Natural killer cell (primary cell): ENCODE results near the gene ADAMTS4. TPM values are rescaled to one million over a fixed set of nuclear protein-coding genes. Genes with fewer than 3 reads are reported as not detected.

ENCODE experiments used
- ATAC-seq, 3 donors: fragments of 150-1000 bp in 2 of 3; fragments of 200-7000 bp in 1 of 3; cut with Tn5 transposase; 1 replicate in 1 of 3; 2 replicates in 2 of 3; pipeline ENCODE4 v1.10.0; 2021; ENCODE audit warnings: mild to moderate bottlenecking in 2 of 3, moderate library complexity in 2 of 3
- DNase-seq, 2 donors: peaks; one replicate each; pipeline versions ENCODE4 v3.0.0 to v3.0.0-alpha.2; 2013 to 2021; ENCODE audit warnings: mixed read lengths in 1 of 2
- H3K27ac ChIP-seq: one replicate; pipeline ENCODE4 v1.5.1; 2013; ENCODE audit warnings: mild to moderate bottlenecking, low read length
- H3K27me3 ChIP-seq: one replicate; pipeline ENCODE4 v1.6.1; 2013; ENCODE audit warnings: low read length; ENCODE audit not compliant: control insufficient read depth, insufficient read depth
- H3K36me3 ChIP-seq: one replicate; pipeline ENCODE4 v1.6.1; 2013; ENCODE audit warnings: low read length; ENCODE audit not compliant: control insufficient read depth, insufficient read depth
- H3K4me1 ChIP-seq: one replicate; pipeline ENCODE4 v1.6.1; 2013; ENCODE audit warnings: low read length; ENCODE audit not compliant: control insufficient read depth, insufficient read depth
- H3K4me3 ChIP-seq: one replicate; pipeline ENCODE4 v1.5.1; 2013; ENCODE audit warnings: low read length
- H3K9me3 ChIP-seq: one replicate; pipeline ENCODE4 v1.6.1; 2013; ENCODE audit warnings: low read length; ENCODE audit not compliant: control insufficient read depth, insufficient read depth
- H3K27ac Mint-ChIP-seq, 2 donors: one replicate each; pipeline ENCODE4 v1.8.0; 2022; ENCODE audit warnings: mild to moderate bottlenecking in 2 of 2, mixed read lengths in 2 of 2, moderate library complexity in 1 of 2
- H3K27me3 Mint-ChIP-seq, 2 donors: one replicate each; pipeline ENCODE4 v1.8.0; 2022; ENCODE audit warnings: low read depth in 2 of 2, mixed read lengths in 2 of 2
- H3K36me3 Mint-ChIP-seq: one replicate; pipeline ENCODE4 v1.8.0; 2022; ENCODE audit warnings: mixed read lengths
- H3K4me1 Mint-ChIP-seq, 2 donors: one replicate each; pipeline ENCODE4 v1.8.0; 2022; ENCODE audit warnings: mixed read lengths in 2 of 2
- H3K4me3 Mint-ChIP-seq: one replicate; pipeline ENCODE4 v1.8.0; 2022; ENCODE audit warnings: mild to moderate bottlenecking, moderate library complexity, mixed read lengths
- H3K9me3 Mint-ChIP-seq, 2 donors: one replicate each; pipeline ENCODE4 v1.8.0; 2022; ENCODE audit warnings: mixed read lengths in 2 of 2
- WGBS: methylation state at CpG from one replicate; pipeline ENCODE4 v1.1.7; 2013; ENCODE audit warnings: missing lambda C conversion rate; ENCODE audit not compliant: insufficient coverage; 5-methylcytosine and 5-hydroxymethylcytosine counted together
- intact Hi-C: fragments of 100-400 bp; cut with micrococcal nuclease; formaldehyde crosslinking; loops from one replicate; pipeline ENCODE4 v1.14.2; 2022
- total RNA-seq, 4 donors: library from RNA; stranded (reverse); fragments of 120-200 nt in 1 of 4; gene quantifications; one replicate each; pipeline versions ENCODE4 v1.2.3 to v1.2.4, GENCODE V29; 2013 to 2022
- TF ChIP-seq, protein P1 (sequence below): fragments of 200-600 bp; IDR thresholded peaks from one replicate; pipeline ENCODE4 v1.8.0; 2022; ENCODE audit warnings: antibody characterized with exemption

Gene ADAMTS4
- total RNA-seq, 3 donors from 2014 or later (not counting 1 experiment from before 2014, with no cell fraction given): 0.14 to 0.20 (median 0.14) TPM

DNA sequence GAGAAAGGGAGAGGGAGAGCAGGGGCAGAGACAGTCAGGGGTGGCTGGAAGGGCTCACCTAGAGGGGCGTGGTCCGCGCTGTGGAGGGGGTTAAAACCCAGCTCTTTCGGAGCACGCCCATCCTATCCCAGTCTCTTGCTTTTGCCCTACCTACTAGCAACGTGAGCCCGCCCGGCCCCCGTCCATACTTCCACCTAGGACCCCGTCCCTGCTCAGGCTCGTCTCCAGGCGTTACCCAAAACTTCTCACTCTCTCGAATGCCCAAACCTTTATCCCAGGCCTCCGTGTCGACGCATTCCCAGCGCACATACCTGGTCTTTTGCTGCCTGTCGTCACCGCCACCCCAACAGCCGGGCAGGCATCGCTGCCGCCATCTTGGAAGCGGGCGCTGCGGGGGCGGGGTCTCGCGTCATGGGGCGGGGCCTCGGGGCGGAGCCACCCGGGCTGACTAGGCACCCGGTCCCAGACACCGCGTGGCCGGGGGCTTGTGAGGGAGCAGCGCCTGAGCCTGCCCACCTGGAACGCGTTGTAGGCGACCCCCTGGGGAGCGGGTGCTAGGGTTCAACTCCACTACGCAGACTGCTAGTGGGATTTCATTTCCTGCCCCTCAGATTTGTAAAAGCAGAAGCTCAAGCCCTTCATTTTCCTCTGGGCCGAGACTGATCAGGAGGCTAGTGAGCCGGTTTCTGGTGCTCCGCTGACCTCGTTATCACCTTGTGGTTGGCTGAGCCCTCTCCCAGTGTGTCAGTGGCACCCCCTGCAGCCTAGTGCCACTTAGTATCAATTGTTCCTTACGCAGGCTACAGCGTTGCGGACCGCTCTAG is 21.5 kb downstream of the ADAMTS4 start, which contains the start of gene B4GALT3:
Gene B4GALT3 (minus strand): TSS at position 396 of the 824 bp plus-strand sequence. CDS start 1,447 bp downstream, outside the sequence.
- Mint-ChIP-seq H3K4me3 (peak within 1 kb of the TSS; percentile 99), H3K36me3 (peaks cover 21% of the 10 kb centered on the region), H3K9me3 (no peaks in the 10 kb centered on the region), H3K27ac (peak within 1 kb of the TSS; percentile 96 to 99), H3K27me3 (no peaks in the 10 kb centered on the region), H3K4me1 (peaks cover 74 to 81% of the 10 kb centered on the region in 2 donors)
- no peaks in the 10 kb centered on the region for H3K9me3 ChIP-seq
- intact Hi-C loops: loop anchor here (1.0 kb wide), 1 partner anchor 11 kb away; the partner anchor contains the start of gene PPOX
- peaks cover 36% of the 10 kb centered on the region for H3K4me1 ChIP-seq
- ATAC-seq (peak; percentile 89 to 94 (median 94)), DNase-seq (peak; percentile 91 to 97)
- 7% methylated on average over 50 of the region's 50 CpGs for WGBS
- H3K27ac ChIP-seq: peak within 1 kb of the TSS; percentile 89
- TF ChIP-seq, protein P1, sequence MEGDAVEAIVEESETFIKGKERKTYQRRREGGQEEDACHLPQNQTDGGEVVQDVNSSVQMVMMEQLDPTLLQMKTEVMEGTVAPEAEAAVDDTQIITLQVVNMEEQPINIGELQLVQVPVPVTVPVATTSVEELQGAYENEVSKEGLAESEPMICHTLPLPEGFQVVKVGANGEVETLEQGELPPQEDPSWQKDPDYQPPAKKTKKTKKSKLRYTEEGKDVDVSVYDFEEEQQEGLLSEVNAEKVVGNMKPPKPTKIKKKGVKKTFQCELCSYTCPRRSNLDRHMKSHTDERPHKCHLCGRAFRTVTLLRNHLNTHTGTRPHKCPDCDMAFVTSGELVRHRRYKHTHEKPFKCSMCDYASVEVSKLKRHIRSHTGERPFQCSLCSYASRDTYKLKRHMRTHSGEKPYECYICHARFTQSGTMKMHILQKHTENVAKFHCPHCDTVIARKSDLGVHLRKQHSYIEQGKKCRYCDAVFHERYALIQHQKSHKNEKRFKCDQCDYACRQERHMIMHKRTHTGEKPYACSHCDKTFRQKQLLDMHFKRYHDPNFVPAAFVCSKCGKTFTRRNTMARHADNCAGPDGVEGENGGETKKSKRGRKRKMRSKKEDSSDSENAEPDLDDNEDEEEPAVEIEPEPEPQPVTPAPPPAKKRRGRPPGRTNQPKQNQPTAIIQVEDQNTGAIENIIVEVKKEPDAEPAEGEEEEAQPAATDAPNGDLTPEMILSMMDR: no peak
- H3K27me3 ChIP-seq: no peaks in the 10 kb centered on the region
- peaks cover 32% of the 10 kb centered on the region for H3K36me3 ChIP-seq
- peak within 1 kb of the TSS; percentile 96 for H3K4me3 ChIP-seq

DNA sequence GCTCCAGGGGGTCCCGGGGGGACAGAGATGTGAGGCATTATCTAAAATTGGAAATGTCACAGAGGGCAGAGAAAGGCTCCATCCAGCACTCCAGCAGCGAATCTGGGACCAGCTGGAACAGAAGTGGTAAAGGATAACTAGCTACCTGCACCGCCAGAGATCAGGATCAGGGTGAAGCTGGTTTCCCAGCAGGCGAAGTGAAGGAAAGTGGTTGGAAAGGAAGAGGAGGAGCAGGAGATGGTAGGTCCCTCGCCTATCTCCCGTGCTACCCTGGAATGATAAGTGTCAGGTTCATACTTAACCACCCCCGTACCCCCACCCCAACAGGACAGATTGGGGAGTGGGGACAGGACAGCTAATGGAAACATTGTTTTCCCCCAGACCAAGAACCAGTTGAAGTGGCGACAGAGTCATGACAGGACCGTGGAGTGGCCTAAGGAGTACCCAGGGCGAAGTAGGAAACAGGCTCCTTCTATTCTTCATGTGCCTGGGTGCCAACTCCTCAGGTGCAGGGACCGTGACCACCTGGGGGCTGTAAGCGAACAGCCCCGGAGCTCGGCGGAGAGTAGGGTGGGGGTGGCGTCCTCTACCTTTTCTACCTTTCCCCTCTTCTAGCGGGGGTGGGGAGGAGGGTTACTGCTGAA is 22.3 kb downstream of the ADAMTS4 start:
- DNase-seq (no peak), ATAC-seq (peak in 1 of 3 donors; percentile 25)
- Mint-ChIP-seq H3K4me1 (peaks cover 67 to 75% of the 10 kb centered on the region in 2 donors), H3K36me3 (peaks cover 22% of the 10 kb centered on the region), H3K27me3 (no peaks in the 10 kb centered on the region), H3K27ac (peak overlapping the region; percentile 96 to 99), H3K4me3 (peak overlapping the region; percentile 99), H3K9me3 (no peaks in the 10 kb centered on the region)
- intact Hi-C loops: loop anchor here (1.0 kb wide), 1 partner anchor 10 kb away; the partner anchor contains the start of gene PPOX
- Histone ChIP-seq H3K4me1 (peaks cover 28% of the 10 kb centered on the region), H3K27me3 (no peaks in the 10 kb centered on the region), H3K36me3 (peaks cover 40% of the 10 kb centered on the region), H3K9me3 (no peaks in the 10 kb centered on the region), H3K4me3 (peak overlapping the region; percentile 96), H3K27ac (peak overlapping the region; percentile 89)
- WGBS: 54% methylated on average over 7 of the region's 17 CpGs
- TF ChIP-seq, protein P1: no peak

DNA sequence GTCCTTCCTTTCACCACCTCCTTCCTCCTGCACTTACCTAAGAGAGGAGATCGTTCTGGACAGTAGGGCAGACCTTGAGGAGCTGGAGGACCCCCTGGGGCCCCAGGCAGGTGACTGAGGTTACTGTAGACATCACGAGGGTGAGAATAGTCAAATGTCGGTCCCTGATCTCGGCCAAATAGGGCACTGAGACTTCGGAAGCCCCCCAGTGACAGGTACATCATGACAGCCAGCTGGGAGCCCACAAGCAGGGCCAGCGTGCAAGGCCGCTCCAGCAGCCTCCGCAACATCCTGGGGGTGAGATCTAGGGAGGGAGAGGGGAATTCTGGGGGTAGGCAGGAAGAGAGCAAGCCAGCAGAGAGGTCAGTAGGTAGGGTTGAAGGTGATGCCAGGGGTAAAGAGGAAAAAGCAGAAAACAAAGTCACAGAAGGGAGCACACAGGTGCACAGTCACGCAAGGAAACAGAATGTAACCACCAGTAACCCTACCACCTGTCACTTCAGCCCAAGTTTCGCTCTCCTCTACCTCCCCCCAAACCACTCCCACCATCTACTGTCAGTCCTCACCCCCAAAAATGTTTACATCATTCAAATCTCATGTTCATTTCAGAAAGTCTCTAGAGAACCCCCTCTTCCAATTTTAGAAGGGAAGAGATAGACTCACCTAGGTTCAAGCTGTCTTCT is 22.9 kb downstream of the ADAMTS4 start:
- no peaks in the 10 kb centered on the region for H3K27me3 ChIP-seq
- intact Hi-C loops: no loop called here
- Mint-ChIP-seq H3K27me3 (no peaks in the 10 kb centered on the region), H3K4me3 (peak overlapping the region; percentile 99), H3K9me3 (no peaks in the 10 kb centered on the region), H3K36me3 (peaks cover 26% of the 10 kb centered on the region), H3K27ac (peak overlapping the region; percentile 96 to 99), H3K4me1 (peaks cover 62 to 75% of the 10 kb centered on the region in 2 donors)
- ATAC-seq: no peak
- TF ChIP-seq, protein P1: no peak
- H3K27ac ChIP-seq: no peak overlapping the region
- DNase-seq: no peak
- peaks cover 46% of the 10 kb centered on the region for H3K36me3 ChIP-seq
- no peaks in the 10 kb centered on the region for H3K9me3 ChIP-seq
- peaks cover 22% of the 10 kb centered on the region for H3K4me1 ChIP-seq
- WGBS: 92% methylated on average over 10 of the region's 10 CpGs
- H3K4me3 ChIP-seq: no peak overlapping the region
